HCT116 (cell line): ENCODE data around the gene RYR3. TPM values are rescaled to one million over a fixed set of nuclear protein-coding genes. Genes with fewer than 3 reads are reported as not detected.

ENCODE experiments used
- ATAC-seq: fragments of 200-7000 bp; cut with Tn5 transposase; 2 replicates; pipeline ENCODE4 v1.9.1; 2020; ENCODE audit warnings: mild to moderate bottlenecking, moderate library complexity
- BruUV-seq: library from RNA; stranded (reverse); fragments of 400-500 nt; replicated peaks from 2 replicates; lab custom pipeline; 2021; lab: Mats Ljungman, UMichigan
- CTCF ChIA-PET: fragments of 300-600 bp; sonication (Branson Sonifier 250); formaldehyde crosslinking; loops from one replicate; lab custom pipeline; 2021; ENCODE audit warnings: antibody characterized with exemption; lab: Charles Lee
- POLR2A ChIA-PET: fragments of 300-600, 350-600 bp; sonication (Branson Sonifier 250); formaldehyde crosslinking; loops from one replicate; lab custom pipeline; 2021; ENCODE audit warnings: antibody characterized with exemption; lab: Charles Lee
- RAD21 ChIA-PET, 2 experiments: fragments of 300-600 bp; sonication (Branson Sonifier 250); formaldehyde crosslinking; loops; one replicate each; lab custom pipeline; 2023; ENCODE audit warnings: low total read pairs in 2 of 2; ENCODE audit not compliant: uncharacterized antibody in 2 of 2, unreplicated experiment in 2 of 2, low non-redundant PET in 1 of 2; lab: Charles Lee
- DNase-seq: peaks from one replicate; pipeline ENCODE4 v3.0.0-alpha.2; 2010; ENCODE audit warnings: low read depth, low spot score
- H2AFZ ChIP-seq: fragments of 200-600 bp; shearing (Covaris generic), sonication (generic); 2 replicates; pipeline ENCODE4 v1.6.1; 2017; ENCODE audit warnings: low read depth, mixed run types, mixed read lengths, antibody characterized with exemption, low read length; ENCODE audit not compliant: poor library complexity, severe bottlenecking
- H3K27ac ChIP-seq: 2 replicates; pipeline ENCODE4 v1.5.1; 2012; ENCODE audit warnings: low read depth, low read length
- H3K27me3 ChIP-seq: fragments of 200-600 bp; sonication (generic); 2 replicates; pipeline ENCODE4 v1.6.1; 2016; ENCODE audit warnings: mixed run types, low read length, mixed read lengths; ENCODE audit not compliant: insufficient read depth
- H3K36me3 ChIP-seq, 2 experiments: fragments of 200-500 bp in 1 of 2; fragments of 200-600 bp in 1 of 2; sonication (Bioruptor generic) in 1 of 2; sonication (generic) in 1 of 2; 2 replicates each; pipeline versions ENCODE4 v1.5.1 to v1.6.1; 2014 to 2016; ENCODE audit warnings: low read length in 2 of 2, inconsistent platforms in 1 of 2, mixed read lengths in 1 of 2, mixed run types in 1 of 2; ENCODE audit not compliant: insufficient read depth in 2 of 2, control insufficient read depth in 1 of 2
- H3K4me1 ChIP-seq, 2 experiments: fragments of 200-600 bp in 1 of 2; sonication (generic) in 1 of 2; 2 replicates each; pipeline versions ENCODE4 v1.5.1 to v1.6.1; 2012 to 2017; ENCODE audit warnings: low read length in 2 of 2, inconsistent platforms in 1 of 2, mild to moderate bottlenecking in 1 of 2, mixed read lengths in 1 of 2, mixed run types in 1 of 2, moderate library complexity in 1 of 2; ENCODE audit not compliant: insufficient read depth in 2 of 2, control insufficient read depth in 1 of 2
- H3K4me2 ChIP-seq: fragments of 200-600 bp; sonication (generic); 2 replicates; pipeline ENCODE4 v1.6.1; 2017; ENCODE audit warnings: mixed run types, low read length, mixed read lengths
- H3K4me3 ChIP-seq, 2 experiments: fragments of 200-600 bp in 1 of 2; sonication (generic) in 1 of 2; replicated peaks in 1 of 2; 2 replicates each; pipeline ENCODE4 v1.5.1; 2011 to 2016; ENCODE audit warnings: low read length in 2 of 2, control low read depth in 1 of 2, low read depth in 1 of 2, mild to moderate bottlenecking in 1 of 2, mixed read lengths in 1 of 2, mixed run types in 1 of 2
- H3K79me2 ChIP-seq: fragments of 200-600 bp; sonication (generic); 2 replicates; pipeline ENCODE4 v1.6.1; 2017; ENCODE audit warnings: mild to moderate bottlenecking, mixed run types, low read length, moderate library complexity, mixed read lengths; ENCODE audit not compliant: insufficient read depth
- H3K9ac ChIP-seq: fragments of 200-600 bp; sonication (generic); 2 replicates; pipeline ENCODE4 v1.6.1; 2016; ENCODE audit warnings: low read length, mixed read lengths
- H3K9me2 ChIP-seq: fragments of 200-600 bp; sonication (generic), shearing (Covaris generic); 2 replicates; pipeline ENCODE4 v1.6.1; 2017; ENCODE audit warnings: mixed run types, mild to moderate bottlenecking, moderate library complexity; ENCODE audit not compliant: insufficient read depth
- H3K9me3 ChIP-seq, 2 experiments: fragments of 200-500 bp in 1 of 2; fragments of 200-600 bp in 1 of 2; sonication (Bioruptor generic) in 1 of 2; sonication (generic) in 1 of 2; 2 replicates each; pipeline ENCODE4 v1.6.1; 2014 to 2017; ENCODE audit warnings: low read length in 2 of 2, mixed read lengths in 2 of 2, inconsistent platforms in 1 of 2, low read depth in 1 of 2, mild to moderate bottlenecking in 1 of 2, mixed run types in 1 of 2, moderate library complexity in 1 of 2; ENCODE audit not compliant: control insufficient read depth in 1 of 2, insufficient read depth in 1 of 2
- H4K20me1 ChIP-seq: fragments of 200-600 bp; sonication (generic), shearing (Covaris generic); 2 replicates; pipeline ENCODE4 v1.6.1; 2017; ENCODE audit warnings: mixed run types, mild to moderate bottlenecking, moderate library complexity; ENCODE audit not compliant: insufficient read depth
- ATF3 ChIP-seq: IDR thresholded peaks from 2 replicates; pipeline ENCODE4 v1.6.1; 2012
- CBX3 ChIP-seq: IDR thresholded peaks from 2 replicates; pipeline ENCODE4 v1.6.1; 2012; ENCODE audit warnings: low read depth
- CTCF ChIP-seq, 3 experiments: fragments of 200-600 bp in 1 of 3; sonication (generic) in 1 of 3; IDR thresholded peaks in 2 of 3; conservative IDR thresholded peaks in 1 of 3; 2 replicates each; pipeline ENCODE4 v1.5.1; 2012 to 2017; ENCODE audit warnings: low read depth in 2 of 3, low read length in 2 of 3, antibody characterized with exemption in 1 of 3, borderline replicate concordance in 1 of 3, control low read depth in 1 of 3, mild to moderate bottlenecking in 1 of 3, mixed read lengths in 1 of 3, mixed run types in 1 of 3, moderate library complexity in 1 of 3; ENCODE audit not compliant: insufficient read depth in 1 of 3
- JUND ChIP-seq: IDR thresholded peaks from 2 replicates; pipeline ENCODE4 v1.6.1; 2012
- POLR2AphosphoS5 ChIP-seq: IDR thresholded peaks from 2 replicates; pipeline ENCODE4 v1.6.1; 2011; ENCODE audit warnings: mild to moderate bottlenecking, low read depth, low read length, moderate library complexity
- RAD21 ChIP-seq: IDR thresholded peaks from 2 replicates; pipeline ENCODE4 v1.6.1; 2012; ENCODE audit warnings: low read depth, mild to moderate bottlenecking
- SIN3A ChIP-seq: IDR thresholded peaks from 2 replicates; pipeline ENCODE4 v1.6.1; 2012; ENCODE audit warnings: low read depth
- SP1 ChIP-seq: IDR thresholded peaks from 2 replicates; pipeline ENCODE4 v1.6.1; 2012; ENCODE audit warnings: low read depth
- SRF ChIP-seq: IDR thresholded peaks from 2 replicates; pipeline ENCODE4 v1.6.1; 2012; ENCODE audit warnings: low read depth
- TCF7L2 ChIP-seq: IDR thresholded peaks from 2 replicates; pipeline ENCODE4 v1.7.0; 2011; ENCODE audit warnings: borderline replicate concordance, inconsistent platforms; ENCODE audit not compliant: insufficient read depth, insufficient read length; ENCODE audit errors: extremely low read depth
- ZBTB33 ChIP-seq: IDR thresholded peaks from 2 replicates; pipeline ENCODE4 v1.6.1; 2011; ENCODE audit warnings: mild to moderate bottlenecking, low read length, moderate library complexity; ENCODE audit not compliant: insufficient replicate concordance; ENCODE audit errors: extremely low read depth
- ZFX ChIP-seq: fragments of 450-650 bp; IDR thresholded peaks from 2 replicates; pipeline ENCODE4 v1.6.1; 2017
- ZNF274 ChIP-seq: fragments of 200-500 bp; sonication (Bioruptor generic); IDR thresholded peaks from 2 replicates; pipeline ENCODE4 v1.6.1; 2014; ENCODE audit warnings: mild to moderate bottlenecking, low read depth, low read length, inconsistent platforms
- intact Hi-C: fragments of 100-400 bp; cut with micrococcal nuclease; formaldehyde crosslinking; loops from 2 replicates; pipeline ENCODE4 v1.10.0; 2022
- total RNA-seq: library from RNA; stranded (reverse); gene quantifications from one replicate; pipeline ENCODE4 v1.2.1, GENCODE V29; 2021; ENCODE audit not compliant: unreplicated experiment

The RYR3 gene
- total RNA-seq, 1 experiment from 2014 or later = not detected

- TF ChIP-seq ZBTB33 (no peak), SP1 (no peak), CTCF (IDR thresholded peaks at IDR 0.05 in 2 of 3, conservative IDR thresholded peaks at IDR 0.05 in 1 of 3; ENCODE audit: borderline replicate concordance in 1 of 3, insufficient read depth in 1 of 3, low read depth in 2 of 3, low read length in 2 of 3) (no peak), ZFX (no peak), ATF3 (no peak), JUND (no peak)
Observed at GRCh38 chr15:33716025-33716424, 405.3 kb downstream of the RYR3 start (continued).

GRCh38 chr15:33720952-33721351 lies 410.2 kb downstream of the RYR3 start:
- H4K20me1 ChIP-seq = no peaks in the 10 kb centered on the region
- ATAC-seq (no peak), DNase-seq (no peak)
- no peaks in the 10 kb centered on the region for H3K9me3 ChIP-seq
- intact Hi-C loops = loop anchor here (10.0 kb wide), 1 partner anchor 626 kb away; no protein-coding TSS in a partner anchor
- 0 out of 2 replicates have a peak, but pooled peaks cover 4% of the 10 kb centered on the region for H3K27me3 ChIP-seq
- POLR2A ChIA-PET = no interaction called here
- BruUV-seq = no TSS peak
- H3K4me3 ChIP-seq = no peak overlapping the region
- no peaks in the 10 kb centered on the region for H3K36me3 ChIP-seq
- no peaks in the 10 kb centered on the region for H3K79me2 ChIP-seq
- H3K27ac ChIP-seq = no peak overlapping the region
- H3K9me2 ChIP-seq = no peaks in the 10 kb centered on the region
- RAD21 ChIA-PET = no interaction called here
- no peak overlapping the region for H2AFZ ChIP-seq
- CTCF ChIA-PET = interaction anchor here (0.9 to 4.0 kb wide), 4 partner anchors 9 to 428 kb away, joined by 3 to 23 read pairs (median 5); no protein-coding TSS in a partner anchor
- H3K4me2 ChIP-seq = no peak overlapping the region
- H3K9ac ChIP-seq = no peak overlapping the region
- TF ChIP-seq SIN3A = no peak
- TF ChIP-seq CBX3 = no peak
- no peak for TF ChIP-seq CTCF (IDR thresholded peaks at IDR 0.05 in 2 of 3, conservative IDR thresholded peaks at IDR 0.05 in 1 of 3; ENCODE audit: borderline replicate concordance in 1 of 3, insufficient read depth in 1 of 3, low read depth in 2 of 3, low read length in 2 of 3)
- TF ChIP-seq RAD21 = no peak
- no peak for TF ChIP-seq SRF
- no peak for TF ChIP-seq ATF3
- TF ChIP-seq TCF7L2 = no peak
- TF ChIP-seq POLR2AphosphoS5 = no peak
- TF ChIP-seq ZNF274 = no peak
- peaks cover 0 to 7% of the 10 kb centered on the region in 2 experiments; a peak in 1 of 4 replicates for H3K4me1 ChIP-seq
